ENCODE data around the gene MYB. TPM values are rescaled to one million over a fixed set of nuclear protein-coding genes. Genes with fewer than 3 reads are reported as not detected.

MYB gene
- total RNA-seq, 2 experiments from 2014 or later: 47.0 to 73.6 TPM

DNA sequence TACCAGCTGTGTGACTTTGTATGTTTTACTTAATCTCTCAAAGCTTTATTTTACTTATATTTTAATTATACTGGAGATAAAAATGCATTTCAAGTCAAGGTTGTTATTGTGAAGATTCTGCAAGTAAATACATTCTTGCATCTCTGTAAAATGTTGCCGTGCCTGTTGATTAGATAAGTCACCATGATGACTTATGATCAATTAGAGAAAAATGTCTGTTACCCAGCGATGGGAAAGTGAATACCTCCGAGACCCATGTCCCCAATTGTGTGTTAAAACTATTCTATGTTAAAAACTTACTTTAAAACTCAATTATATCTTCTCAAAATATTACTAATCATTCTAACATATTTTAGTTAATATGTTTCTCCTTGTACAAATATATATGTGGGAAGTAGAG lies 39.9 kb downstream of the MYB start:
- DNase-seq (no peak), ATAC-seq (no peak)
- Mint-ChIP-seq H3K9me3 (ENCODE audit: low read depth) (no peaks in the 10 kb centered on the region), H3K4me1 (peaks cover 18% of the 10 kb centered on the region), H3K36me3 (peaks cover 28% of the 10 kb centered on the region), H3K27ac (no peak overlapping the region), H3K27me3 (no peaks in the 10 kb centered on the region), H3K4me3 (no peak overlapping the region)
- CTCF ChIA-PET: no interaction called here

DNA sequence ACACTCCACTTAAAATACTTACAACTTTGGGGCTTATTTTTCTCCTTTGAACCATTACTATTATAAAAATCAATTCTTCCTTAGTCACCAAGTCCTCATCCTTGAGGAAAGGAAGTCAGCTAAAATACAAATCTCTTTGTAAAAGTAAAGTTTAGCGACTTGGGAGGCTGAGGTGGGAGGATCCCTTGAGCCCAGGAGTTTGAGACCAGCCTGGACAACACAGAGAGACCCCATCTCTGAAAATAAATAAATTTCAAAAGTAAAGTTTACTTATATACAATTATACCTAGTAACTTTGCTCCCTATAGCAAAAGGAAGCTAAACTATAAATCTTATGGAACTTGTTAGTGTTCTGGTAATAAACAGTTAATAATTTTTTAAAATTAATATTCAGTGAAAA lies 40.4 kb downstream of the MYB start:
- ATAC-seq: no peak
- DNase-seq: no peak
- Mint-ChIP-seq H3K9me3 (ENCODE audit: low read depth) (no peaks in the 10 kb centered on the region), H3K36me3 (peaks cover 28% of the 10 kb centered on the region), H3K4me1 (peaks cover 19% of the 10 kb centered on the region), H3K27ac (no peak overlapping the region), H3K4me3 (no peak overlapping the region), H3K27me3 (no peaks in the 10 kb centered on the region)
- CTCF ChIA-PET: no interaction called here

DNA sequence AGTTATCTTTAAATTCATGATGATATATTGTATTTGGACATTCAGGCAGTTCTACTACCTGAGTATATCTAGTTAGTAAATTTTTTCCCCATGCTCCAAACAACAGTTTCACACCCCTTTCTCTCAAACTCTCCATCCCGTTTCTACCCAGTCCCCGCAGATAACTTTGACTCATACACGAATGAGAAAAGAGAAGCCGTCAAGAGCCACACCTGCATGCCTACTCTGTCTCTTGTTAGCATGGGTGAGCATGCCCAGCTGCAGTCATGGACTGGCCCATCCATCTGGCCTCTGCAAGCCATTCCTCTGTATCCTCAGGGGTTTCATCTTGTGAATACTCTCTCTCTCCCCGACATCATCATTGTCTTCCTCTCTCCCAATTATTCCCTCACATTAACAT lies 41.5 kb downstream of the MYB start:
- no peak for ATAC-seq
- no peak for DNase-seq
- Mint-ChIP-seq H3K36me3 (peaks cover 25% of the 10 kb centered on the region), H3K9me3 (ENCODE audit: low read depth) (no peaks in the 10 kb centered on the region), H3K27ac (peak overlapping the region; percentile 49), H3K4me3 (no peak overlapping the region), H3K27me3 (no peaks in the 10 kb centered on the region), H3K4me1 (peaks cover 30% of the 10 kb centered on the region)
- CTCF ChIA-PET: no interaction called here

DNA sequence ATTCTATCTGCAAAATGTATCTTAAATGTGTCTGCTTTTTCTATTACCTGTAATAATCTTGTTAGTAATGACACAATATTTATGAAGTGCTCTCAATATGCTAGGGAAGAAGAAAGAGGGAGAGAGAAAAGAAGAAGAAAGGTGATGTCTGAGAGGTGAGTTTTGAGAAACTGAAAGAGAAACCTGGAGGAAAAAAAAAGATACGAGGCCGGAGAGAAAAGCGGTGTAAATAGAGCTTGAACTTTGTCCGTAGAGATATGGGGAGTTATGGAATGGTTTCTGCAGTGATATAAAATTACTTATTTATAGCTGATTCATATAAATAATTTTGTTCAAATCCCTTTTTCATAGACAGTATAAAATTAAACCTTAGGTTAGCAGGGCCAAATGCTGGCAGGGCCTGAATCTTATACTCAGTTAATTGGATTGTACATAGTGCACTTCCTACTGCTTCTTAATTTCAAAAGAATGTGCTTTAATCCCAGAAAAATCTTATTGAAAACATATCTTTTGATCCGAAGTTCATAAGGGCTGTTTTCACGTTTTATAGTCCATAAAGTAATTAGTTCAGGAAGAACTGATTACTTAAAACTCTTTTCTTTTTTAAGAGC lies 43.0 kb downstream of the MYB start:
- peak; percentile 50 for ATAC-seq
- H3K4me3 Mint-ChIP-seq: peak overlapping the region; percentile 76

DNA sequence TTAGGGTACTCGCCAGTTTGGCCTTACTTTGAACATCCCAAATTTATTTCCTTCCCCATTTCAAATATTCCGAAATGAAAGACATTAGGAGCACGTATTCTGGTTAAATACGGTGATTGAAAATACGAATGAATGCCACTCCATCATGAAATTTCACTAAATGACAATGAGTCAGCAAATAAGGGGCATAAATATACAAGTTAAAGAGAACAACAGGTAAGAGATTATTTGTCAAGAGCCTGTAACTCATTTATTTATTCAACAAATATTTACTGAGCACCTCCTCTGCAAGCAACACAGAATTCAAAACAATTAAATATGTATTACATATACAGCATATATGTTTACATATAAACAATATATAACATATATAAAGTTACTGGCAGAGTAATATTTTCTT lies 44.8 kb downstream of the MYB start:
- ATAC-seq (no peak), DNase-seq (no peak)
- peaks cover 48% of the 10 kb centered on the region for H3K4me1 Mint-ChIP-seq
- H3K36me3 Mint-ChIP-seq: peaks cover 9% of the 10 kb centered on the region
- H3K27me3 Mint-ChIP-seq: no peaks in the 10 kb centered on the region
- CTCF ChIA-PET: no interaction called here
- H3K9me3 Mint-ChIP-seq (ENCODE audit: low read depth): no peaks in the 10 kb centered on the region
- H3K27ac Mint-ChIP-seq: no peak overlapping the region
- no peak overlapping the region for H3K4me3 Mint-ChIP-seq

More for the DNA sequence above, 43.0 kb downstream of the MYB start:
- no peaks in the 10 kb centered on the region for H3K27me3 Mint-ChIP-seq
- peak overlapping the region; percentile 93 for H3K27ac Mint-ChIP-seq
- H3K4me1 Mint-ChIP-seq: peaks cover 41% of the 10 kb centered on the region
- DNase-seq: no peak
- CTCF ChIA-PET: interaction anchor here (0.7 to 1.7 kb wide), 3 partner anchors 11 to 170 kb away, joined by 3 to 5 read pairs (median 4); partner anchors contain the start of gene HBS1L
- no peaks in the 10 kb centered on the region for H3K9me3 Mint-ChIP-seq (ENCODE audit: low read depth)
- H3K36me3 Mint-ChIP-seq: peaks cover 17% of the 10 kb centered on the region

DNA sequence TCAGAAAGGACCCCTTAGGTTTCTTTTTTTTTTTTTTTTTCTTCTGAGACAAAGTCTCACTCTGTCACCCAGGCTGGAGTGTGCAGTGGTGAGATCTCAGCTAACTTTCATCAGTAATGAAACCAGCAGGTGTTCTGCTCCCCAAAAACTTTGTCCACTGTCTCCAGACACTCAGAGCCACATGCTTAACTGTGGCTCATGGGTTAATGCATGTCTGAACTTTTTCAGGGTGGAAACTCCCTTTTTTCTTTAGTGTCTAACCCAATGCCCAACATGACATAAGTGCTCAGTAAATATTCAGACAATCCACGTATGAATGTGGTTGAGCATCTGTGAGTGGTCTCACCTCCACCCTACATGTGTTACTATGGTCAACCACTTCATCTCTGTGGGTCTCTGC lies 45.4 kb downstream of the MYB start:
- ATAC-seq: no peak
- H3K9me3 Mint-ChIP-seq (ENCODE audit: low read depth): no peaks in the 10 kb centered on the region
- no peaks in the 10 kb centered on the region for H3K27me3 Mint-ChIP-seq
- no peak overlapping the region for H3K27ac Mint-ChIP-seq
- H3K4me3 Mint-ChIP-seq: no peak overlapping the region
- CTCF ChIA-PET: no interaction called here
- peaks cover 54% of the 10 kb centered on the region for H3K4me1 Mint-ChIP-seq
- no peak for DNase-seq
- peaks cover 8% of the 10 kb centered on the region for H3K36me3 Mint-ChIP-seq

DNA sequence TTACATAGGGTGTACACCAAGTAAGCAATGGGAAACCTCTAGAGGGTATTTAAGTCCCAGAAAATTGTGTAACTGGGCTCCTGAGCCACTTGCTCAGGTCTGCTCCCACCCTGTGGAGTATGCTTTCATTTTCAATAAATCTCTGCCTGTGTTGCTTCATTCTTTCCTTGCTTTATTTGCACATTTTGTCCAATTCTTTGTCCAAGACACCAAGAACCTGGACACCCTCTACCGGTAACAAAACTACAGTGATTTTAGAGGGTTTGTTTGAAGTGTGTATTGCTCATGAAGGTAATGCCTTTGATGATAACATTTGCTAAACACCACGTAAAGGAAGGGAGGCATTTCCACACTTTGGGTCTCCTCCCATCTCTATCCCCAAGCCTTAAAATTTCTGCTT lies 46.2 kb downstream of the MYB start:
- Mint-ChIP-seq H3K9me3 (ENCODE audit: low read depth) (no peaks in the 10 kb centered on the region), H3K4me1 (peaks cover 61% of the 10 kb centered on the region), H3K36me3 (peaks cover 8% of the 10 kb centered on the region), H3K27ac (no peak overlapping the region), H3K4me3 (no peak overlapping the region), H3K27me3 (no peaks in the 10 kb centered on the region)
- no peak for DNase-seq
- ATAC-seq: no peak
- CTCF ChIA-PET: no interaction called here

DNA sequence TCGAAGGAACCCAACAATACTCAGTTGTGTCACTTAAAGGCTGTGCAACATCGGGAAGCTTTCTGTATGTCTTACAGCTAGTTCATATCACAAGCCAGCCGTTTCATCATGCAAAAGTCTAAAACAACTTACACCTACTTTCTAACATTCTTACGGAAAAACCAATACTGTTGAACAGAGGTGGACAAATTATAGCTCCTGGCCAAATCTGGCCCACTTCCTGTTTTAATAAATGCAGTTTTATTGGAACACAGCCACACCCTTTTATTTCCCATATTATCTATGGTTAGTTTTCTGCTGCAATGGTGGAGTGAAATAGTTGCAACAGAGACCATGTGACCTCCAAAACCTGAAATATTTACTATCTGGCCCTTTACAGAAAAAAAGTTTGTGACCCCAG lies 46.6 kb downstream of the MYB start:
- Mint-ChIP-seq H3K9me3 (ENCODE audit: low read depth) (no peaks in the 10 kb centered on the region), H3K36me3 (peaks cover 5% of the 10 kb centered on the region), H3K27ac (no peak overlapping the region), H3K27me3 (no peaks in the 10 kb centered on the region), H3K4me1 (peaks cover 59% of the 10 kb centered on the region), H3K4me3 (no peak overlapping the region)
- CTCF ChIA-PET: interaction anchor here (1.0 to 1.6 kb wide), 2 partner anchors 12 to 14 kb away, joined by 4 to 6 read pairs; no protein-coding TSS in a partner anchor
- ATAC-seq: no peak
- DNase-seq: no peak

DNA sequence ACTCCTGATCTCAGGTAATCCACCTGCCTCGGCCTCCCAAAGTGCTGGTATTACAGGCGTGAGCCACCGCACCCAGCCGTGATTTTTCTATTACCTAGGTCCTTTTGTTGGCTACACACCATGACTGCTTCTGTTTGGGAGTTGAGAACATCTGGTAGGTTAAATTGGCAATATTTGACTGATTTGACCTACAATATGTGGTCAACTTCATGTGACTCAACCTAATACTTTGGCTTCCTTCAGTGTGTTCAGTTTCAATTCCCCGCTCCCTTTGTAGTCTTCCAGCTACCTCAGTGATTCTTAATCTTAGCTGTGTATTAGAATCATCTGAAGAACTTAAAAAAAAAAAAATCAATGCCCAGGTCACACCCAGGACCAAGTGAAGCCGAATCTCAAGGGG lies 47.4 kb downstream of the MYB start:
- ATAC-seq (no peak), DNase-seq (no peak)
- CTCF ChIA-PET: interaction anchor here (1.0 to 1.6 kb wide), 2 partner anchors 11 to 15 kb away, joined by 4 to 6 read pairs; no protein-coding TSS in a partner anchor
- peak overlapping the region; percentile 70 for H3K27ac Mint-ChIP-seq
- H3K4me3 Mint-ChIP-seq: no peak overlapping the region
- no peaks in the 10 kb centered on the region for H3K27me3 Mint-ChIP-seq
- peaks cover 59% of the 10 kb centered on the region for H3K4me1 Mint-ChIP-seq
- peaks cover 4% of the 10 kb centered on the region for H3K36me3 Mint-ChIP-seq
- H3K9me3 Mint-ChIP-seq (ENCODE audit: low read depth): no peaks in the 10 kb centered on the region

DNA sequence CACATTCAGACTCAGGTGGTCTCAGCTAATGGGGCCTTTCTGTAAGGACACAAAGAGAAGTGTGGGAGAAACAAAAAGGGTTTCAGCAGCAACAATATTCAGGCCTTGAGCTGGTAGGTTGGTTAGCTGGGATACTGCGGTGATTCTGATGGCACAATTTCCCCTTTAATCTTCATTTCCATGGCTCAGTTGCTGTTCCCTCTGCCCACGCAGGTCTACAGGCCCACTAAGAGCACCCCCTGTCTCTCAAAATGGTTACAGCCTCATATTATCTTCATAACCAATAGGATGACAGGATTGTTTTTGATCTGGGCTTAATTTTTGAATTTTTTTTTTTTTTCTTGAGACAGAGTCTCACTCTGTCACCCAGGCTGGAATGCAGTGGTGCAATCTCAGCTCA lies 48.9 kb downstream of the MYB start:
- H3K4me3 Mint-ChIP-seq: no peak overlapping the region
- H3K9me3 Mint-ChIP-seq (ENCODE audit: low read depth): no peaks in the 10 kb centered on the region
- CTCF ChIA-PET: interaction anchor here (1.0 to 1.2 kb wide), 2 partner anchors 47 to 68 kb away, joined by 3 read pairs; no protein-coding TSS in a partner anchor
- no peaks in the 10 kb centered on the region for H3K27me3 Mint-ChIP-seq
- DNase-seq: no peak
- H3K4me1 Mint-ChIP-seq: peaks cover 65% of the 10 kb centered on the region
- no peak for ATAC-seq
- H3K36me3 Mint-ChIP-seq: peaks cover 4% of the 10 kb centered on the region
- no peak overlapping the region for H3K27ac Mint-ChIP-seq

DNA sequence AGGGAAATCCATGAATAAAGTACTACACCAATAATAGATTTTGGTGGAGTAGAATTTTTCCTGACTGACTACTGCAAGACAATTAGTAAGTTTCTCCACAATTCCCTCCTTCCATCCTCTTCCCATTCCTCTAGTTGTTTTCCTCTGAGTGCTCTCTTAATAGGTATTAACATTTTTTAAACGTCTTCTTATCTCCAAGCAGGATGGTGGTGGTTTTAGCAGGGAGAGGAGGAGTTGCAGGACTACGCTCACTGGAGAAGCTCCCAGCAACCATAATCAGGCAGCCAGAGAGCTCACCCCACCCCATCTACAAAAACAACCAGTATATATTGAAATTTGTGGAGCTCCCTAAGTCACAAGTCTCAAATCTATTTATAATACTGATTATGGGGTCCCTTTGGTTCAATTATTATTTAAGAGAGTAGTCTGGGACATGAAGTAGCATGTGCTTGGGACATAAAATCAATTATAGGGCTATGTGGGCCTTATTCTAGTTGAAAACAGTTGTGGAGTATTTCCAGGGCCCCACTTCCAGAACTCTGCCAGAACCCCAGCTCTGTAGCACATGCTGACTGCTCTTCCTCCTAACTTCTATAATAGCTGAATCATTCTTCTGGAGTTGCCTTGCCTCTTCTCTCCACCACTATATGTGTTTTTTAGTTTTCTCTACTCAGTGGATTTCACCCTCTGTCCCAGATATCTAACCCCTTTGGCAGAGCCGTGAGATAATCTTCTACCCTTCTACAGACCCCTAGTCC lies 49.8 kb downstream of the MYB start:
- H3K27ac Mint-ChIP-seq: peak overlapping the region; percentile 79

DNA sequence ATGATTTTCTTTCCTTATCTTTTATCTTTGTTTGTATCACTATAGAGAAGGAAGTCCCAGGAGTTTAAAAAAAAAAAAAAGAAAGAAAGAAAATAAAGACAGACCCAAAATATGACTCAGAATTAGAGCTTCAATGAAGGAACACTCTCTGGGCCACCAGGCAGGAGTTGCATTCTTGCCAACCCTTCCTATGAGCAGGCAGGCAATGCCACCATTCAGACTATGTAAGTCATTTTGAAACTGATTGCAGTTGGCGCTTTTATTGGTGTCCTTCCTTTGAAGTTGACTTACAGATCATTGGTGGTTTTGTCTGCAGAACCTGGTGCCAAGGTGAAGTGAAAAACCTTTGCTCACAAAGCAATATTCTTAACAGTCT lies 50.3 kb downstream of the MYB start:
- no peaks in the 10 kb centered on the region for H3K27me3 Mint-ChIP-seq
- H3K27ac Mint-ChIP-seq: peak overlapping the region; percentile 79
- ATAC-seq (peak; percentile 73), DNase-seq (peak; percentile 66)
- H3K4me1 Mint-ChIP-seq: peaks cover 71% of the 10 kb centered on the region
- peaks cover 4% of the 10 kb centered on the region for H3K36me3 Mint-ChIP-seq
- H3K9me3 Mint-ChIP-seq (ENCODE audit: low read depth): no peaks in the 10 kb centered on the region
- H3K4me3 Mint-ChIP-seq: no peak overlapping the region
- CTCF ChIA-PET: interaction anchor here (1.2 to 1.4 kb wide), 2 partner anchors 19 to 193 kb away, joined by 3 to 4 read pairs; no protein-coding TSS in a partner anchor

More for the DNA sequence above, 49.8 kb downstream of the MYB start:
- CTCF ChIA-PET: interaction anchor here (1.0 to 1.4 kb wide), 4 partner anchors 18 to 194 kb away, joined by 3 to 4 read pairs (median 3); no protein-coding TSS in a partner anchor
- DNase-seq (no peak), ATAC-seq (peak; percentile 5)
- no peaks in the 10 kb centered on the region for H3K27me3 Mint-ChIP-seq
- H3K9me3 Mint-ChIP-seq (ENCODE audit: low read depth): no peaks in the 10 kb centered on the region
- H3K4me1 Mint-ChIP-seq: peaks cover 66% of the 10 kb centered on the region
- H3K36me3 Mint-ChIP-seq: peaks cover 4% of the 10 kb centered on the region
- no peak overlapping the region for H3K4me3 Mint-ChIP-seq

DNA sequence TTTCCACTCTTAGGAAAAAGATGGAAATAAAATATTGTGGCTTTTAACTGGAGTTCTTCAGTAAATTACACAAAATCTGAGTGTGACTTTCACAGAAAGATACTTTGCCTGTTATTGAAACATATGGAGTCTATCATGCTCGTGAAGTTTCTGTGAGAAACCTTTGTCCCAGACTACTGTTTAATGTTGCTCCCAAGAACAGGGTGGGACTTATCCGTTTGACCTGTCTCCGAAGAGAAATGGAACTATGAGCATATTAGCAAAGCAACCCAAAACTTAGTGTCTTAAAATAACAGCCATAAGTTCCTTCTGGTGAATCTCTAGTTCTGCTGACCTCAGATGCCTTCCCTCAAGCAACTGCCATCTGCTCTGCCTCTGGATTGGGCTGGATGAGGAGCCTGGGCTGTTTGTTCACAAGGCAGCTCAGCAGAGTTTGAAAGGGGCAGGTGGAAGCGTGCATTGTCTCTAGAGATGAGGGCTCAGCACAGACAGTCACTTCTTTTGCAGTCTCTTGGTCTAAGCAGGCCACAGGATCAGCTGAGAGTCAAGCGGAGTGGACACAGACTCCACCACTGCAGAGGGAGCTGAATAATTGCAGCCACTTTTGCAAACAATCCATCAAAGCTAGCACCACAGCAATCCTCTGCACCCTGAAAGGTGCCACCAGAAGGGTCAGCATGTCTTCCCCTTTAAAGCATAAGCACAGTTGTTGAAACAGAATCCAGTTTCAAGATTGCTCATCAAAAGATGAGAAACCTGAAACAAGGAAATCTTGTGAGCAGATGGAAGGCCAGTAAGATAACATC lies 52.8 kb downstream of the MYB start:
- peaks cover 54% of the 10 kb centered on the region for H3K4me1 Mint-ChIP-seq
- peaks cover 2% of the 10 kb centered on the region for H3K27me3 Mint-ChIP-seq
- DNase-seq: peak; percentile 44
- CTCF ChIA-PET: no interaction called here
- no peaks in the 10 kb centered on the region for H3K9me3 Mint-ChIP-seq (ENCODE audit: low read depth)
- H3K4me3 Mint-ChIP-seq: no peak overlapping the region
- peak overlapping the region; percentile 64 for H3K27ac Mint-ChIP-seq
- H3K36me3 Mint-ChIP-seq: no peaks in the 10 kb centered on the region
- peak; percentile 29 for ATAC-seq

All from activated CD8-positive, alpha-beta memory T cell treated with anti-CD3 and anti-CD28 coated beads, Interleukin-2, amount 10 ng/mL, durations not matched to agents 7 days and 5 days (primary cell).